ENCODE measurements around the gene AGRN. TPM values are rescaled to one million over a fixed set of nuclear protein-coding genes. Genes with fewer than 3 reads are reported as not detected.

The AGRN gene
- polyA plus RNA-seq, 3 donors: 0.06 to 4.7 (median 0.43) TPM

DNA sequence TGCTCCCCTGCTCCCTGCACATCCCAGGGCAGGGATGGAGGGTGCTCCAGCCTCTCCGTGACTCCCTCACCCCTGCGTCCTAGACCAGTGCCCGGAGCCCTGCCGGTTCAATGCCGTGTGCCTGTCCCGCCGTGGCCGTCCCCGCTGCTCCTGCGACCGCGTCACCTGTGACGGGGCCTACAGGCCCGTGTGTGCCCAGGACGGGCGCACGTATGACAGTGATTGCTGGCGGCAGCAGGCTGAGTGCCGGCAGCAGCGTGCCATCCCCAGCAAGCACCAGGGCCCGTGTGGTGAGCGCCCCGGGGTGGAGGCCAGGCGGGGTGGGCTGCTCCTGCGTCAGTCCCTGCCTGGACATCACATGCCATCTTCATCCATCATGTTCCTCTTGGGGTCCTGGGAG is 22.0 kb downstream of the AGRN start:
- no peak overlapping the region for H3K9ac ChIP-seq (ENCODE audit: insufficient read depth, low read length, poor library complexity, severe bottlenecking)
- H3K9me3 ChIP-seq (replicated peaks in 1 of 2; ENCODE audit: control insufficient read depth in 1 of 2, insufficient read depth in 1 of 2, low read length in 2 of 2): no peaks in the 10 kb centered on the region
- no peak overlapping the region for H2AFZ ChIP-seq (ENCODE audit: insufficient read depth, low read depth, low read length, poor library complexity, severe bottlenecking)
- H3K36me3 ChIP-seq (replicated peaks in 1 of 2; ENCODE audit: control insufficient read depth in 1 of 2, insufficient read depth in 2 of 2, low read length in 2 of 2): no peaks in the 10 kb centered on the region
- Mint-ChIP-seq H3K27me3 (ENCODE audit: low read depth in 3 of 3) (peaks cover 20 to 43% (median 38%) of the 10 kb centered on the region in 3 donors), H3K4me1 (peaks cover 20% of the 10 kb centered on the region), H3K36me3 (peaks cover 0 to 2% of the 10 kb centered on the region in 2 donors), H3K9me3 (peaks cover 0 to 9% (median 4%) of the 10 kb centered on the region in 7 donors), H3K27ac (no peak overlapping the region), H3K4me3 (no peak overlapping the region)
- no peak for DNase-seq
- peaks cover 3 to 30% of the 10 kb centered on the region in 2 donors for H3K27me3 ChIP-seq (ENCODE audit: control insufficient read depth in 2 of 2, insufficient read depth in 2 of 2, low read length in 2 of 2)
- WGBS (ENCODE audit: insufficient coverage): 91% methylated on average over 23 of the region's 25 CpGs
- no peak overlapping the region for H3K4me3 ChIP-seq (replicated peaks in 1 of 3; ENCODE audit: low read depth in 2 of 3, low read length in 3 of 3)
- no peaks in the 10 kb centered on the region for H4K20me1 ChIP-seq (ENCODE audit: insufficient read depth, low read length)
- intact Hi-C loops (cut with micrococcal nuclease): no loop called here
- H3K79me2 ChIP-seq (ENCODE audit: insufficient read depth, low read length): no peaks in the 10 kb centered on the region
- peaks cover 24 to 27% of the 10 kb centered on the region in 2 donors for H3K4me1 ChIP-seq (ENCODE audit: control insufficient read depth in 1 of 2, insufficient read depth in 2 of 2, low read length in 2 of 2)
- H3K27ac ChIP-seq (ENCODE audit: low read depth in 1 of 2, low read length in 2 of 2): no peak overlapping the region
- no peak for TF ChIP-seq CTCF (IDR thresholded peaks at IDR 0.05)
- no peak overlapping the region for H3K4me2 ChIP-seq (replicated peaks; ENCODE audit: extremely low read depth, low read length, poor library complexity, severe bottlenecking)

- no peaks in the 10 kb centered on the region for H3K79me2 ChIP-seq (ENCODE audit: insufficient read depth, low read length)
- TF ChIP-seq CTCF (IDR thresholded peaks at IDR 0.05): no peak
- intact Hi-C loops (cut with micrococcal nuclease): no loop called here
- Mint-ChIP-seq H3K9me3 (peaks cover 0 to 11% (median 4%) of the 10 kb centered on the region in 7 donors), H3K4me1 (peaks cover 20% of the 10 kb centered on the region), H3K36me3 (peaks cover 0 to 2% of the 10 kb centered on the region in 2 donors), H3K4me3 (no peak overlapping the region), H3K27me3 (ENCODE audit: low read depth in 3 of 3) (peaks cover 20 to 35% (median 31%) of the 10 kb centered on the region in 3 donors), H3K27ac (no peak overlapping the region)
- no peak overlapping the region for H3K4me3 ChIP-seq (replicated peaks in 1 of 3; ENCODE audit: low read depth in 2 of 3, low read length in 3 of 3)
- H3K27me3 ChIP-seq (ENCODE audit: control insufficient read depth in 2 of 2, insufficient read depth in 2 of 2, low read length in 2 of 2): peaks cover 3 to 24% of the 10 kb centered on the region in 2 donors
- no peak overlapping the region for H3K27ac ChIP-seq (ENCODE audit: low read depth in 1 of 2, low read length in 2 of 2)
- H3K4me1 ChIP-seq (ENCODE audit: control insufficient read depth in 1 of 2, insufficient read depth in 2 of 2, low read length in 2 of 2): peaks cover 24 to 27% of the 10 kb centered on the region in 2 donors
- no peak overlapping the region for H3K4me2 ChIP-seq (replicated peaks; ENCODE audit: extremely low read depth, low read length, poor library complexity, severe bottlenecking)
- no peak for DNase-seq
- H3K9me3 ChIP-seq (replicated peaks in 1 of 2; ENCODE audit: control insufficient read depth in 1 of 2, insufficient read depth in 1 of 2, low read length in 2 of 2): no peaks in the 10 kb centered on the region
- 96% methylated on average over 5 of the region's 10 CpGs for WGBS (ENCODE audit: insufficient coverage)
- H4K20me1 ChIP-seq (ENCODE audit: insufficient read depth, low read length): no peaks in the 10 kb centered on the region
- no peaks in the 10 kb centered on the region for H3K36me3 ChIP-seq (replicated peaks in 1 of 2; ENCODE audit: control insufficient read depth in 1 of 2, insufficient read depth in 2 of 2, low read length in 2 of 2)
- H2AFZ ChIP-seq (ENCODE audit: insufficient read depth, low read depth, low read length, poor library complexity, severe bottlenecking): no peak overlapping the region
- H3K9ac ChIP-seq (ENCODE audit: insufficient read depth, low read length, poor library complexity, severe bottlenecking): no peak overlapping the region
Measured at GRCh38 chr1:1042835-1043234, 22.9 kb downstream of the AGRN start.

All from CD14-positive monocyte (primary cell).